HepG2 (cell line): ENCODE results near the gene NDRG2. TPM values are rescaled to one million over a fixed set of nuclear protein-coding genes. Genes with fewer than 3 reads are reported as not detected.
"Not testable (repeated sequence)": the region's sequence is repeated elsewhere in the genome, so short reads cannot be mapped to it uniquely, and the experiment has no call there.

ENCODE experiments used
- ATAC-seq: fragments of 200-7000 bp; cut with Tn5 transposase; 3 replicates; pipeline ENCODE4 v1.9.1; 2020; ENCODE audit warnings: mild to moderate bottlenecking, moderate library complexity
- BruUV-seq: library from RNA; stranded (reverse); fragments of 400-500 nt; replicated peaks from 2 replicates; lab custom pipeline; 2021; lab: Mats Ljungman, UMichigan
- CTCF ChIA-PET: fragments of 300-600 bp; formaldehyde crosslinking; extraction: SDS; loops from one replicate; lab custom pipeline; 2021; ENCODE audit warnings: low total read pairs, inconsistent platforms, low intra/inter-chr PET ratio; lab: Yijun Ruan, JAX
- POLR2A ChIA-PET: fragments of 350-600 bp; sonication (Branson Sonifier 250); formaldehyde crosslinking; loops from one replicate; lab custom pipeline; 2020; ENCODE audit warnings: antibody characterized with exemption, inconsistent platforms; lab: Yijun Ruan, JAX
- DNase-seq: peaks from one replicate; pipeline ENCODE4 v3.0.0-alpha.2; 2015; ENCODE audit warnings: low spot score
- FAIRE-seq: peaks from 3 replicates; lab custom pipeline; 2011; peaks lifted over from hg19 to GRCh38; lab: Jason Lieb, UNC
- H2AFZ ChIP-seq: one replicate; pipeline ENCODE4 v1.6.1; 2011; ENCODE audit warnings: low read length, inconsistent platforms
- H3K27ac ChIP-seq: fragments of 300-600 bp; 3 replicates; pipeline ENCODE4 v1.8.0; 2011; ENCODE audit warnings: mixed run types, mild to moderate bottlenecking, mixed read lengths, low read length, inconsistent platforms; ENCODE audit not compliant: insufficient read depth; ENCODE audit errors: extremely low read length
- H3K27me3 ChIP-seq, 2 experiments: fragments of 200-600 bp in 1 of 2; 2 replicates in 1 of 2; 3 replicates in 1 of 2; pipeline versions ENCODE4 v1.6.0 to v1.8.0; 2011; ENCODE audit warnings: low read length in 2 of 2, mild to moderate bottlenecking in 2 of 2, moderate library complexity in 2 of 2, inconsistent platforms in 1 of 2; ENCODE audit not compliant: insufficient read depth in 2 of 2, control insufficient read depth in 1 of 2
- H3K36me3 ChIP-seq, 2 experiments: fragments of 200-600 bp in 1 of 2; replicated peaks in 1 of 2; 2 replicates in 1 of 2; 3 replicates in 1 of 2; pipeline versions ENCODE4 v1.5.1 to v1.8.0; 2011; ENCODE audit warnings: low read length in 2 of 2, inconsistent platforms in 1 of 2; ENCODE audit not compliant: insufficient read depth in 2 of 2, control insufficient read depth in 1 of 2
- H3K4me1 ChIP-seq: 2 replicates; pipeline ENCODE4 v1.5.1; 2012; ENCODE audit warnings: low read length, inconsistent platforms; ENCODE audit not compliant: insufficient read depth
- H3K4me2 ChIP-seq: 2 replicates; pipeline ENCODE4 v1.6.0; 2011; ENCODE audit warnings: low read depth, low read length, inconsistent platforms
- H3K4me3 ChIP-seq, 3 experiments: fragments of 200-600 bp in 1 of 3; sonication (generic), shearing (Covaris generic) in 1 of 3; replicated peaks in 1 of 3; 2 replicates each; pipeline ENCODE4 v1.5.1; 2011 to 2016; ENCODE audit warnings: low read length in 3 of 3, inconsistent platforms in 2 of 3, low read depth in 2 of 3, mild to moderate bottlenecking in 2 of 3, control low read depth in 1 of 3, mixed read lengths in 1 of 3; ENCODE audit not compliant: insufficient read depth in 1 of 3
- H3K79me2 ChIP-seq: one replicate; pipeline ENCODE4 v1.6.1; 2011; ENCODE audit warnings: low read length, inconsistent platforms; ENCODE audit not compliant: insufficient read depth
- H3K9ac ChIP-seq: 2 replicates; pipeline ENCODE4 v1.6.0; 2011; ENCODE audit warnings: mild to moderate bottlenecking, low read depth, low read length, inconsistent platforms; ENCODE audit not compliant: insufficient read depth
- H3K9me3 ChIP-seq: 2 replicates; pipeline ENCODE4 v1.5.1; 2012; ENCODE audit warnings: mild to moderate bottlenecking, low read length
- H4K20me1 ChIP-seq: 2 replicates; pipeline ENCODE4 v1.6.0; 2011; ENCODE audit warnings: inconsistent platforms, mild to moderate bottlenecking, low read length, moderate library complexity; ENCODE audit not compliant: insufficient read depth
- FOSL2 ChIP-seq: sonication (generic); formaldehyde crosslinking; IDR thresholded peaks from 2 replicates; pipeline ENCODE4 v1.4.0; 2020; ENCODE audit warnings: missing genetic modification reagents
- MTA1 ChIP-seq: sonication (generic); formaldehyde crosslinking; IDR thresholded peaks from 2 replicates; pipeline ENCODE4 v1.4.0; 2020; ENCODE audit warnings: missing genetic modification reagents, mild to moderate bottlenecking, borderline replicate concordance
- ZNF382 ChIP-seq: sonication (generic); formaldehyde crosslinking; IDR thresholded peaks from 2 replicates; pipeline ENCODE4 v1.5.0; 2020; ENCODE audit warnings: missing genetic modification reagents, mild to moderate bottlenecking, borderline replicate concordance
- WGBS: methylation state at CpG from one replicate; pipeline ENCODE4 v1.1.6; 2017; ENCODE audit warnings: low lambda C conversion rate; 5-methylcytosine and 5-hydroxymethylcytosine counted together
- in situ Hi-C: cut with HindIII; loops from 2 replicates; pipeline ENCODE4 v1.10.0; 2017; ENCODE audit warnings: low pct_unique_long_range_greater_than_20kb; ENCODE audit not compliant: extremely low pct_ligation_motif_present
- intact Hi-C: fragments of 100-400 bp; cut with micrococcal nuclease; formaldehyde crosslinking; loops from one replicate; pipeline ENCODE4 v1.10.0; 2022; ENCODE audit not compliant: unreplicated experiment
- polyA plus RNA-seq, 8 experiments: library from polyadenylated mRNA; depleted of rRNA in 3 of 8; stranded (reverse) in 7 of 8; unstranded in 1 of 8; fragments of >200 nt; fragmentation: Illumina TruSeq in 4 of 8; extraction: Trizol in 4 of 8; gene quantifications; 2 replicates each; pipeline versions ENCODE4 v1.2.1 to v1.2.3, GENCODE V29; 2011 to 2016; ENCODE audit warnings: low read depth in 4 of 8, missing spikeins in 1 of 8, mixed read lengths in 1 of 8; ENCODE audit not compliant: insufficient read depth in 1 of 8
- total RNA-seq, 5 experiments: library from RNA; depleted of rRNA; stranded (reverse); fragments of >200 nt; fragmentation: Illumina TruSeq; extraction: Trizol; gene quantifications; 2 replicates each; pipeline ENCODE4 v1.2.3, GENCODE V29; 2016; ENCODE audit warnings: low read depth in 1 of 5

Gene NDRG2
- total and polyA plus RNA-seq, 2 of the 13 experiments (the other 11 are each of a cell fraction or from before 2014, with no cell fraction given), result 27.2 to 189 TPM

DNA sequence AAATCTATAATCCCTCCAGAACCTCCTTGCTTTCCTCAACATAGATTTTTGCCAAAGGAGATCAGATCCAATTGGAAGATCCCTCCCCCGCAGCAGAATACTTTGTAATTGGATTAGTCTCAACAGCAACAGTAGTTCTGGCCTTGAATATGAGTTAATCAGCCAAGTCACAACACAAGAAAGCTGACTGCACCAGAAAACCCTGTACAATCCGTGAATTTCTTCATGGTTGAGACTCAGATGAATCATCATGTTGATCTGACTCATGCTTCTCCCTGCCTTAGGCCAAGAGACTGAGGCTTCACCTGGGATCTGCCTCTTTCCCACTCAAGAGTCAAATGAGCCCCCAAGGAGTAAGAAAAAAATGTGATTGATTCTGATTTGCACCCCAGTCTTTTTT lies 38.0 kb downstream of the NDRG2 start:
- Histone ChIP-seq H3K79me2 (peaks cover 13% of the 10 kb centered on the region), H3K27me3 (peaks cover 0 to 7% of the 10 kb centered on the region in 2 experiments; a peak in 2 of 5 replicates), H3K4me1 (peaks cover 22% of the 10 kb centered on the region), H3K36me3 (peaks cover 0 to 2% of the 10 kb centered on the region in 2 experiments; a peak in 1 of 5 replicates), H3K4me3 (no peak overlapping the region), H3K4me2 (no peak overlapping the region), H3K9ac (no peak overlapping the region), H4K20me1 (0 out of 2 replicates have a peak, but pooled peaks cover 3% of the 10 kb centered on the region), H3K27ac (no peak overlapping the region), H3K9me3 (no peaks in the 10 kb centered on the region), H2AFZ (no peak overlapping the region)
- intact Hi-C loops, result no loop called here
- POLR2A ChIA-PET, result no interaction called here
- TF ChIP-seq FOSL2, result peak; percentile 79
- TF ChIP-seq MTA1 (CRISPR knock-in tag), result no peak
- 0 out of 2 replicates have a peak, but pooled peaks have one; percentile 14 for TF ChIP-seq ZNF382 (CRISPR knock-in tag)
- WGBS, result 39% methylated on average over 2 of the region's 2 CpGs
- DNase-seq (peak; percentile 30), FAIRE-seq (no peak), ATAC-seq (no peak)
- CTCF ChIA-PET, result no interaction called here
- BruUV-seq, result no TSS peak
- in situ Hi-C loops, result loop anchor here (25.0 kb wide), 1 partner anchor 650 kb away; the partner anchor contains the start of genes CCNB1IP1 and PARP2

DNA sequence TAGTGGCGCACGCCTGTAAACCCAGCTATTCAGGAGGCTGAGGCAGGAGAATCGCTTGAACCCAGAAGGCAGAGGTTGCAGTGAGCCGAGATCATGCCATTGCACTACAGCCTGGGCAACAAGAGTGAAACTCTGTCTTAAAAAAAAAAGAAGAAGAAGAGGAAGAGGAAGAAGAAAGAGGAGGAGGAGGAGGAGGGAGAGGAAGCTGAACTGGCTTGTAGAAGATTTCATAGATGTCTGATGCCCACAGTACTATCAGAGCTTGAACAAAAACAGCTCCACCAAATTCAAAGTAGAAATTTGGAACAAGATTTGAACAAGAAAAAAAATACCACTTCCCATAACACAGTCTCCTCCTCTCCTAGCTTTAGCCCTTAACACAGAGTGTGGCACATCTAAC lies 39.2 kb downstream of the NDRG2 start:
- H3K4me1 ChIP-seq, result peaks cover 11% of the 10 kb centered on the region
- H4K20me1 ChIP-seq, H3K27ac ChIP-seq, ATAC-seq, H3K4me3 ChIP-seq, CTCF ChIA-PET, POLR2A ChIA-PET, H3K36me3 ChIP-seq, DNase-seq, H3K79me2 ChIP-seq, H3K9me3 ChIP-seq, FAIRE-seq, H3K27me3 ChIP-seq, intact Hi-C loops, H3K4me2 ChIP-seq, BruUV-seq, H2AFZ ChIP-seq, H3K9ac ChIP-seq: not testable (repeated sequence)
- WGBS, result 78% methylated on average over 4 of the region's 4 CpGs
- in situ Hi-C loops, result loop anchor here (25.0 kb wide), 1 partner anchor 648 kb away; the partner anchor contains the start of genes CCNB1IP1 and PARP2
